GM18519 (cell line): ENCODE measurements around the gene ENTPD1.
"Not testable (repeated sequence)": the region's sequence is repeated elsewhere in the genome, so short reads cannot be mapped to it uniquely, and the experiment has no call there.

Experiments used
- ATAC-seq: cut with Tn5 transposase; IDR thresholded peaks from one replicate; pipeline ENCODE4 v1.9.1; 2021; ENCODE audit warnings: mild to moderate bottlenecking, moderate library complexity; ENCODE audit not compliant: unreplicated experiment, low FRiP score

Gene ENTPD1

GRCh38 chr10:95860166-95860940, 104.4 kb downstream of the ENTPD1 start:
- ATAC-seq, result no peak

- no peak for ATAC-seq
Measured at GRCh38 chr10:95861386-95861785, 105.4 kb downstream of the ENTPD1 start.

DNA sequence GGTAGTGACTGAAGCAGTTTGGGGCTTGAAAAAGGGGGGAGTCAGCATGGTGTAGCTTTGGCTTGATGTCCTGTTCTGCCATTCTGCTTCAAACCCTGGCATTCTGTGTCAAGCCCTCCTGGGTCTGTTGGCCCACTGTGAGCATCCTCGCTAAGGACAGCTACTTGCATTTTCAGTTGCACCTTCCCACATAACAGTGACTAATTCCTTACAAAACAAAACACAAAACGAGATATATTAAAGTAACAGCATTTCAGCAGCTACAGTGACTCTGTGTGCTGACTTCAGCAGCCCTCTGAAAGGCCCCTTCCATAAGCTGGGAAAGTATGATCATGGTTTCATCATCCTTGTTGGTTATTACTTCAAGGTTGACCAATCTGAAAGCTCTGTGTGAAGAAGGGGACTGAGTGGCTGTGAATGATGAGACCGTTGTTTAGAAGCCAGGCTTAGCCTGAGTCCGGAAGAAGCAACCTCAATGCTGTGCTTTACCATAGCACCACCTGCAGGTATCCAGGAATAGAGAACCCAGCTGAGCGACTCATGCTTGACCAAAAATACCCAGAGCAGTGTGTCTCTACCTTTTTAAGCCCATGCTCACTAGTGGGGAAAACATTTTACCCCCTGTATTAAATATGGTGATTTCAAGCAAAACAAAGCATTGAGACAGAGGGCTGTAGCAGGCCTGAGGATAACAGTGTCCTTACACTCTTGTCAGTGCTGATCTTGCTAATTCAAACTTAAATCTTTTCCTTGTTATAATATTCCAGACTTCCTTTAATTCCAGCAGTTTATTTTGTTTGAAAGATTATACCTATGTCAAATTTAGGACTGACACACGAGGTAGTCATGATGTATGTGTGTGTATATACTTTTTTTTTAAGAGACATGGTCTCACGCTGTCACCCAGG, 109.2 kb downstream of the ENTPD1 start:
- ATAC-seq, result peak; percentile 72

DNA sequence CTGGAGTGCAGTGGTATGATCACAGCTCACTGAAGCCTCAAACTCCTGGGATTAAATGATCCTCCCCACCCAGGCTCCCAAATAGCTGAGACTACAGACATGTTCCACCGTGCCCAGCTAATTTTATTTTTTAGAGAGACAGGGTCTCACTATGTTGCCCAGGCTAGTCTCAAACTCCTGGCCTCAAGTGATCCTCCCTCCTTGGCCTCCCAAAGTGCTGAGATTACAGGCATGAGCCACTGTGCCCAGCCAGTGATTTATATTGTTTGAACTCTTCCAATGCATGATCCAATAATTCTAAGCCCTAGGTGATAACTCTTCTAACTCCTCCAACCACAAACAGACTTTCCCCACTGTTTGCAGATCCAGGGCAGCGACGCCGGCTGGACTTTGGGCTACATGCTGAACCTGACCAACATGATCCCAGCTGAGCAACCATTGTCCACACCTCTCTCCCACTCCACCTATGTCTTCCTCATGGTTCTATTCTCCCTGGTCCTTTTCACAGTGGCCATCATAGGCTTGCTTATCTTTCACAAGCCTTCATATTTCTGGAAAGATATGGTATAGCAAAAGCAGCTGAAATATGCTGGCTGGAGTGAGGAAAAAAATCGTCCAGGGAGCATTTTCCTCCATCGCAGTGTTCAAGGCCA, 110.0 kb downstream of the ENTPD1 start:
- no peak for ATAC-seq

DNA sequence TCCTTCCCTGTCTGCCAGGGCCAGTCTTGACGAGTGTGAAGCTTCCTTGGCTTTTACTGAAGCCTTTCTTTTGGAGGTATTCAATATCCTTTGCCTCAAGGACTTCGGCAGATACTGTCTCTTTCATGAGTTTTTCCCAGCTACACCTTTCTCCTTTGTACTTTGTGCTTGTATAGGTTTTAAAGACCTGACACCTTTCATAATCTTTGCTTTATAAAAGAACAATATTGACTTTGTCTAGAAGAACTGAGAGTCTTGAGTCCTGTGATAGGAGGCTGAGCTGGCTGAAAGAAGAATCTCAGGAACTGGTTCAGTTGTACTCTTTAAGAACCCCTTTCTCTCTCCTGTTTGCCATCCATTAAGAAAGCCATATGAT, 110.5 kb downstream of the ENTPD1 start:
- ATAC-seq, result no peak

DNA sequence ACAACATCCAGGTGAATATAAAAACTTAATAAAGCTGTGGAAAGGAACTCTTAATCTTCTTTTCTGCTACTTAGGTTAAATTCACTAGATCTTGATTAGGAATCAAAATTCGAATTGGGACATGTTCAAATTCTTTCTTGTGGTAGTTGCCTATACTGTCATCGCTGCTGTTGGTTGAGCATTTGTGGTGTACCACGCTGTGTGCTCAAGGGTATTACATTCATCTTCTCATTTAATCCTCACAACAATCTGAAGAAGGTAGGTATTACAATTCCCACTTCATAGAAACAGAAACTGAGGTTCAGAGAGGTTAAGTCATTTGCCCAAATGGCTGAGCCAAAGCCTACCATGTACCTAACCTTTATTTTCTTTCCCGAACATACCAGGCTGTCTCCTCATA, 111.9 kb downstream of the ENTPD1 start:
- no peak for ATAC-seq

DNA sequence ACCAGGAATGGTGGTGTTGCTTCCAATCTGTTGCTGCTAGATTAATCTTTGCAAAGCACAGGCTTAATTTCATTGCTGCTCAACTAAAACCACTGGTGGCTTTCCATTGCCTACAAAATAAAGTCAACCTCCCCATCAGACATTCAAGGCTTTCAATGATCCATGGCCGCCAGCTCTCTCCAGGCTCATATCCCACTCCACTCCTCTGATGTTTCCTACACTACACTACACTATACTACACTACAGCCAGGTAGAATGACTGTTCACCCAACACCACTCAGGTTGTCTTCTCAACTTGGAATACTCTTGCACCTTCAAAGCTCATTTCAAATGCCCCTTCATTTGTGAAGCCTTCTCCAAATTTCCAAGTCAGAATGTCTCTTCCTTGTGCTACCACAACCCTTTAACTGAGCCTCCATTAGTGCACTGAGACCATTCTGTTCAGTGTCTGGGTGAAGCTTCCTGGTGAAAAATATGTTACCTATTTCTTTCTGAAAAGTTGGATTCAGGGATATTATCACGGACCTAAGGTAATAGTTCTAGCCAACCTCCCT, 116.3 kb downstream of the ENTPD1 start:
- no peak for ATAC-seq

- no peak for ATAC-seq
Measured at GRCh38 chr10:95873139-95873538, 117.2 kb downstream of the ENTPD1 start.

- ATAC-seq, result no peak
Measured at GRCh38 chr10:95873651-95874050, 117.7 kb downstream of the ENTPD1 start.

GRCh38 chr10:95874783-95875182, 118.8 kb downstream of the ENTPD1 start:
- not testable (repeated sequence) for ATAC-seq

DNA sequence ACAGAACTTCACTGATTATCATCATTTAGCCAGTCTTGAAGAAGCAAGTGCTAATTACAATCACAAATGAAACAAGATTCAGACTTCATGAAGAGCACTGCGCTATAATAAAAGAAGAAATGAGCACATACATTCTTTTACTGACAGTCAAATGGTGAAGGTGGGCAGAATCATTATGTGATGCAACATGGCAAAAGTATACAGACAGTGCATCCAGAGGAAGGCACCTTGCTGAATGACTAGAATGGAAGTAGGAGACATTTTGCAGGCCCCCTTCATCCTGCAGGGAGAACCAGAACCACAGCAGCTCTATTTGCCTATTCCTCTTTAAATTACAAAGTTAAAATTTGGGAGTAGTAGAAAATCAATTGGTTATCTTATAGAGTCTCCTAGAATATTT, 120.8 kb downstream of the ENTPD1 start:
- ATAC-seq, result no peak

GRCh38 chr10:95877881-95878280, 121.9 kb downstream of the ENTPD1 start:
- no peak for ATAC-seq

GRCh38 chr10:95880704-95881103, 124.7 kb downstream of the ENTPD1 start:
- ATAC-seq, result peak; percentile 39

DNA sequence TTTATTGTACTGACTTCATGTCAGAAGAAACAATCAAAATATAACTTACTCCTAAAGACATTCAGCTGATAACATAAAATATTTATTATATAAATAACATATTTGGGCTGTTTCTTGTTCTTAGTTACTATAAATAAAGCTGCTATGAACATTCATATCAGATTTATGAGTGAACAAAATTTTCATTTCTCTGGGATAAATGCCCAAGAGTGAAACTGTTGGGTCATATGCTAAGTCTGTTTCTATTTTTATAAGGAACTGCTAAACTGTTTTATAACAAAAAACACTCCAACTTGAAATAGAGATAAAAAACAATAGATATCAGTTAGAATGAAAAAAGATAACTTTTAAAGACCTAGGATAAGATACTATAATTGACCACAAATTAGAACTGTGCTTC, 125.4 kb downstream of the ENTPD1 start:
- no peak for ATAC-seq

GRCh38 chr10:95889830-95890229, 133.9 kb downstream of the ENTPD1 start:
- no peak for ATAC-seq

GRCh38 chr10:95896071-95896850, 140.3 kb downstream of the ENTPD1 start:
- no peak for ATAC-seq

DNA sequence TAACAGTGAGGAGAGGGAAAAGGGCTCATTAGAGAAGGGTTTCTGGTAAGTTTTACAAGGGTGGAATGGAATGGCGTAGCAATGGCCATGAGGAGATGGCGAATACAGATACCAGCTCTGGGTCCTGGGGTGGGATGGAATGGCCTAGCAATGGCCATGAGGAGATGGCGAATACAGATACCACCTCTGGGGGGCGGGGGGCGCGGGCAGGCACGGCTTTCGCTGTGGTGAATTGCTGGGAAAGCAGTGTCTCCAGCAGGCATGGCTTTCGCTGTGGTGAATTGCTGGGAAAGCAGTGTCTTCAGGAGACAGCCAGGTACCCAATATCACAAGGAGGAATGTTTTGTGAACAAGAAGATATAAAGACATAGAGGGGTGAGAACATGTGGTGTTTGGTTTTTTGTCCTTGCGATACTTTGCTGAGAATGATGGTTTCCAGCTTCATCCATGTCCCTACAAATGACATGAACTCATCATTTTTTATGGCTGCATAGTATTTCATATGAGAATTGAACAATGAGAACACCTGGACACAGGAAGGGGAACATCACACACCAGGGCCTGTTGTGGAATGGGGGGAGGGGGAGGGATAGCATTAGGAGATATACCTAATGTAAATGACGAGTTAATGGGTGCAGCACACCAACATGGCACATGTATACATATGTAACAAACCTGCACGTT, 150.1 kb downstream of the ENTPD1 start:
- not testable (repeated sequence) for ATAC-seq

DNA sequence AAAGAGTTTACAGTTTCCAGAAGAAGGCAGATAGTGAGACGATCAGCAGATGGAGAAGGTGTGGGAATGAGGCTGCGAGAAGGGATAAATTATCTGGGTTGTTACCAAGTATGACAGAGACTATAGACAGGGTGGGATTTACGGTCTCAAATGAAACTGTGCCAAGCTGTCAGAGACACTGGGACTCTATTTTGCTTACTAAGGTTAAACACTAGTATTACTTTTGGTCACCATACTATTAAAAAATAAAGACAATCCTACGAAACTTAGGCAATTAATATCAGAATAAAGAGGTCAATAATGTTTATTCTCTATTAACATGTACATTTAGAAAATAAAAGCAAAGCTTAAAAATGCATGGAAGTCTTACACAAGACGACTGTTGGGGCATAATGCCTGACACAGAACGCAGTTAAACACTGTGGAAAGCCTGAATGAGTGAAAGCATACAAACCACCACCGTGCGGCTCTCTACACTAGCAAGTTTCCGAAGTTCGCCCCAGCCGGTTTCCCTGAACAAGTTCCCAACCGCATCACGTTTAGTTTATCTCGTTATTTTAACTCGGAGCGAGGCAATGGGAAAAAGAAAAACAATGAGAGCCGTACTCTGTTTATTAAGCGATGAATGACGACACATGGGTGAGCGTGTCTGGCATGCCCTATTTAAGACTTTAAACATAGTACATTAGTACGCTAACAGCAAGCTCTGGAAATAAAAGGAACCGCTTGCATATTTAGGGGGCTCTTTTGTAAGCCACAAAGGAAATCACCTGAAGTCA, 150.9 kb downstream of the ENTPD1 start:
- peak; percentile 30 for ATAC-seq
